Thoracic aorta (tissue), 2 donors: ENCODE measurements around the gene CYP2J2. TPM values are rescaled to one million over a fixed set of nuclear protein-coding genes. Genes with fewer than 3 reads are reported as not detected.
"Not testable (repeated sequence)": the region's sequence is repeated elsewhere in the genome, so short reads cannot be mapped to it uniquely, and the experiment has no call there.

ENCODE experiments used
- ATAC-seq: fragments of 150-250 bp; one replicate; pipeline ENCODE4 v1.8.0; 2017; ENCODE audit warnings: low read depth; ENCODE audit not compliant: insufficient number of reproducible peaks, low FRiP score
- DNase-seq: peaks from one replicate; pipeline ENCODE4 v3.0.0-alpha.2; 2020; ENCODE audit warnings: low spot score
- H3K27ac ChIP-seq, 2 donors: fragments of 200-600 bp; sonication (generic); 1 replicate in 1 of 2; 2 replicates in 1 of 2; pipeline ENCODE4 v1.5.1; 2016; ENCODE audit warnings: mild to moderate bottlenecking in 2 of 2, moderate library complexity in 2 of 2
- H3K27me3 ChIP-seq: fragments of 200-600 bp; sonication (generic); replicated peaks from 2 replicates; pipeline ENCODE4 v1.6.0; 2016; ENCODE audit warnings: mild to moderate bottlenecking; ENCODE audit not compliant: insufficient read depth
- H3K36me3 ChIP-seq: fragments of 200-600 bp; sonication (generic); one replicate; pipeline ENCODE4 v1.5.1; 2016
- H3K4me1 ChIP-seq, 2 donors: fragments of 200-600 bp; sonication (generic); 1 replicate in 1 of 2; 2 replicates in 1 of 2; pipeline versions ENCODE4 v1.5.1 to v1.6.0; 2016; ENCODE audit warnings: low read depth in 2 of 2, mild to moderate bottlenecking in 1 of 2; ENCODE audit not compliant: control insufficient read depth in 1 of 2
- H3K4me3 ChIP-seq: fragments of 200-600 bp; sonication (generic); 2 replicates; pipeline ENCODE4 v1.5.1; 2016; ENCODE audit warnings: mild to moderate bottlenecking
- H3K9me3 ChIP-seq: fragments of 200-600 bp; sonication (generic); 2 replicates; pipeline ENCODE4 v1.5.1; 2016
- CTCF ChIP-seq: fragments of 200-600 bp; sonication (generic); IDR thresholded peaks from one replicate; pipeline ENCODE4 v1.5.1; 2019; ENCODE audit warnings: antibody characterized with exemption
- total RNA-seq, 2 donors: library from RNA; depleted of rRNA; stranded (reverse); fragments of >200 nt; gene quantifications; one replicate each; pipeline versions ENCODE4 v1.1.0 to v1.2.3, GENCODE V29; 2016

CYP2J2 gene
- total RNA-seq, 2 donors from 2014 or later, result not detected

- DNase-seq, result no peak
- Histone ChIP-seq H3K27ac (no peak overlapping the region), H3K27me3 (no peaks in the 10 kb centered on the region), H3K9me3 (peaks cover 4% of the 10 kb centered on the region), H3K36me3 (no peaks in the 10 kb centered on the region), H3K4me1 (no peaks in the 10 kb centered on the region), H3K4me3 (no peak overlapping the region)
- no peak for ATAC-seq
- no peak for TF ChIP-seq CTCF
Measured at GRCh38 chr1:59857679-59858354, 68.8 kb downstream of the CYP2J2 start.

GRCh38 chr1:59856725-59857338 lies 69.7 kb downstream of the CYP2J2 start:
- TF ChIP-seq CTCF, result no peak
- no peak for DNase-seq
- Histone ChIP-seq H3K9me3 (peaks cover 4% of the 10 kb centered on the region), H3K27ac (no peak overlapping the region), H3K4me3 (no peak overlapping the region), H3K4me1 (no peaks in the 10 kb centered on the region), H3K36me3 (no peaks in the 10 kb centered on the region), H3K27me3 (no peaks in the 10 kb centered on the region)
- ATAC-seq, result no peak

GRCh38 chr1:59855297-59855696 lies 71.3 kb downstream of the CYP2J2 start:
- H3K27ac ChIP-seq, H3K9me3 ChIP-seq, H3K4me3 ChIP-seq, DNase-seq, H3K36me3 ChIP-seq, H3K4me1 ChIP-seq, H3K27me3 ChIP-seq, ATAC-seq: not testable (repeated sequence)

GRCh38 chr1:59852117-59852516 lies 74.5 kb downstream of the CYP2J2 start:
- no peak overlapping the region for H3K27ac ChIP-seq
- no peaks in the 10 kb centered on the region for H3K27me3 ChIP-seq
- peaks cover 4% of the 10 kb centered on the region for H3K9me3 ChIP-seq
- ATAC-seq (no peak), DNase-seq (no peak)
- H3K36me3 ChIP-seq, result no peaks in the 10 kb centered on the region
- no peak for TF ChIP-seq CTCF
- H3K4me3 ChIP-seq, result no peak overlapping the region
- no peaks in the 10 kb centered on the region for H3K4me1 ChIP-seq

- no peak overlapping the region for H3K27ac ChIP-seq
- TF ChIP-seq CTCF, result no peak
Measured at GRCh38 chr1:59846895-59847282, 79.7 kb downstream of the CYP2J2 start.

More at GRCh38 chr1:59846895-59847282, 79.7 kb downstream of the CYP2J2 start:
- ATAC-seq (no peak), DNase-seq (no peak)
- no peaks in the 10 kb centered on the region for H3K36me3 ChIP-seq
- no peak overlapping the region for H3K4me3 ChIP-seq
- no peaks in the 10 kb centered on the region for H3K9me3 ChIP-seq
- H3K4me1 ChIP-seq, result no peaks in the 10 kb centered on the region
- no peaks in the 10 kb centered on the region for H3K27me3 ChIP-seq
